ENCODE measurements around the gene FHAD1. TPM values are rescaled to one million over a fixed set of nuclear protein-coding genes. Genes with fewer than 3 reads are reported as not detected.

FHAD1 gene
- total and polyA plus RNA-seq, 4 donors, result under 0.01 to 0.13 (median 0.05) TPM; not detected in 1

DNA sequence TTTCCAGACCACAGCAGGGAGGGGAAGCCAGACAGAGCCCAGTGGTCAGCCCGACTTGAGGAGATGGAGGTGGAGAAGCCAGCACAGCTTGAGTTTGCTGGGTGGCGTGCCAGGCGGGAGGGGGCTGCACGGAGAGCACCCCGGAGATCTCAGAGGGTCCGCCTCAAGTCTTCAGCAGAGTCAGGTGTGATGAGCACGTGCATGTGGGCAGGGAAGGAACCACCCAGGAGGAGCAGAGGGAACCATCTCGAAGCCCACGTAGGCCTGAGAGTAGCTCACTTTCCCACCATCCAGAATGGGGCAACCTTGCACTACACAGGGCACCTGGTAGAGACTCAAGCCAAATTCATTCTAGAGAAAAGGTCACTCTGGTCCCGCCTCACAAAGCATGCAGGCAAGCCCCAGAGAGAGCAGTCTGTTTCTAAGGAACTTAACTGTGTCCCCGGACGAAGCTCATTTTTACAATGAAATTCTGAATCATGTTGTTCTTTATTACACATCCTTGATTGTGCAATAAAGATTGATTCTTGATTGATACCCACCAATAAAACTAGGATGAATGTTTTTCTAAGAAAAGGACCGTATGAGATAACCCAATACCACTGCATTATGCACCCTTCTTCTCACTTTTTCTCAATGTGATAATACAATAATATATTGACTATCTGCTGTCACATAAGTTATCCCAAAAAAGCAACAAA, 64.2 kb downstream of the FHAD1 start:
- no peak overlapping the region for H3K27ac ChIP-seq (ENCODE audit: low read depth in 1 of 2, low read length in 2 of 2)
- H3K9me3 ChIP-seq (ENCODE audit: control insufficient read depth in 4 of 4, low read length in 3 of 4), result peaks cover 0 to 2% (median 0%) of the 10 kb centered on the region in 4 donors
- TF ChIP-seq, protein P1, sequence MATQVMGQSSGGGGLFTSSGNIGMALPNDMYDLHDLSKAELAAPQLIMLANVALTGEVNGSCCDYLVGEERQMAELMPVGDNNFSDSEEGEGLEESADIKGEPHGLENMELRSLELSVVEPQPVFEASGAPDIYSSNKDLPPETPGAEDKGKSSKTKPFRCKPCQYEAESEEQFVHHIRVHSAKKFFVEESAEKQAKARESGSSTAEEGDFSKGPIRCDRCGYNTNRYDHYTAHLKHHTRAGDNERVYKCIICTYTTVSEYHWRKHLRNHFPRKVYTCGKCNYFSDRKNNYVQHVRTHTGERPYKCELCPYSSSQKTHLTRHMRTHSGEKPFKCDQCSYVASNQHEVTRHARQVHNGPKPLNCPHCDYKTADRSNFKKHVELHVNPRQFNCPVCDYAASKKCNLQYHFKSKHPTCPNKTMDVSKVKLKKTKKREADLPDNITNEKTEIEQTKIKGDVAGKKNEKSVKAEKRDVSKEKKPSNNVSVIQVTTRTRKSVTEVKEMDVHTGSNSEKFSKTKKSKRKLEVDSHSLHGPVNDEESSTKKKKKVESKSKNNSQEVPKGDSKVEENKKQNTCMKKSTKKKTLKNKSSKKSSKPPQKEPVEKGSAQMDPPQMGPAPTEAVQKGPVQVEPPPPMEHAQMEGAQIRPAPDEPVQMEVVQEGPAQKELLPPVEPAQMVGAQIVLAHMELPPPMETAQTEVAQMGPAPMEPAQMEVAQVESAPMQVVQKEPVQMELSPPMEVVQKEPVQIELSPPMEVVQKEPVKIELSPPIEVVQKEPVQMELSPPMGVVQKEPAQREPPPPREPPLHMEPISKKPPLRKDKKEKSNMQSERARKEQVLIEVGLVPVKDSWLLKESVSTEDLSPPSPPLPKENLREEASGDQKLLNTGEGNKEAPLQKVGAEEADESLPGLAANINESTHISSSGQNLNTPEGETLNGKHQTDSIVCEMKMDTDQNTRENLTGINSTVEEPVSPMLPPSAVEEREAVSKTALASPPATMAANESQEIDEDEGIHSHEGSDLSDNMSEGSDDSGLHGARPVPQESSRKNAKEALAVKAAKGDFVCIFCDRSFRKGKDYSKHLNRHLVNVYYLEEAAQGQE (IDR thresholded peaks at IDR 0.05), result no peak
- TF ChIP-seq JUND (IDR thresholded peaks at IDR 0.05), result no peak
- no peak for TF ChIP-seq SP1 (IDR thresholded peaks at IDR 0.05)
- TF ChIP-seq FOXA1 (IDR thresholded peaks at IDR 0.05), result no peak
- TF ChIP-seq HNF4G (IDR thresholded peaks at IDR 0.05), result no peak
- TF ChIP-seq, protein P2, sequence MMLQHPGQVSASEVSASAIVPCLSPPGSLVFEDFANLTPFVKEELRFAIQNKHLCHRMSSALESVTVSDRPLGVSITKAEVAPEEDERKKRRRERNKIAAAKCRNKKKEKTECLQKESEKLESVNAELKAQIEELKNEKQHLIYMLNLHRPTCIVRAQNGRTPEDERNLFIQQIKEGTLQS (IDR thresholded peaks at IDR 0.05), result no peak
- H3K36me3 ChIP-seq (ENCODE audit: control insufficient read depth in 4 of 4, insufficient read depth in 3 of 4, low read depth in 1 of 4, low read length in 3 of 4), result no peaks in the 10 kb centered on the region
- no peak overlapping the region for H3K9ac ChIP-seq (ENCODE audit: low read depth in 1 of 2, low read length in 2 of 2)
- 89% methylated on average over 13 of the region's 13 CpGs for WGBS
- H3K4me3 ChIP-seq (ENCODE audit: low read depth in 1 of 3, low read length in 3 of 3), result no peak overlapping the region
- H3K4me1 ChIP-seq (ENCODE audit: control insufficient read depth in 4 of 4, insufficient read depth in 4 of 4, low read length in 3 of 4), result peaks cover 4 to 12% (median 8%) of the 10 kb centered on the region in 4 donors
- no peak for DNase-seq (ENCODE audit: low spot score)
- no peaks in the 10 kb centered on the region for H3K27me3 ChIP-seq (ENCODE audit: control insufficient read depth in 4 of 4, insufficient read depth in 4 of 4, low read length in 3 of 4)

DNA sequence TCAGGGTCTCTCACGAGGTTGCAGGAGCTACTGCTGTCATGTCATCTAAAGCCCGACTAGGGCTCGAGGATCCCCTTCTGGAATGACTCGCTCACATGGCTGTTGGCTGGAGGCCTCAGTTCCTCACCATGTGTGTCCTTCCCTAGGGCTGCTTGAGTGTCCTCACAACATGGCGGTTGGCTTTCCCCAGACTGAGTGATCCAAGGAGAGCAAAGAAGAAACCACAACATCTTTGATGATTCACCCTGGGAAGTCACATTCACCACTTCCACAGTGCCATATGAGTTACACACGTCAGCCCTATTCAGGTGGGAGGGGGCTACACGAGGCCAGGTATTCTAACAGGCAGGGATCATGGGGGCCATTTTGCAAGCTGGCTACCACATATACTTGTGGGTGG, 64.9 kb downstream of the FHAD1 start:
- Histone ChIP-seq H3K4me3 (ENCODE audit: low read depth in 1 of 3, low read length in 3 of 3) (no peak overlapping the region), H3K9ac (ENCODE audit: low read depth in 1 of 2, low read length in 2 of 2) (no peak overlapping the region), H3K36me3 (ENCODE audit: control insufficient read depth in 4 of 4, insufficient read depth in 3 of 4, low read depth in 1 of 4, low read length in 3 of 4) (no peaks in the 10 kb centered on the region), H3K27ac (ENCODE audit: low read depth in 1 of 2, low read length in 2 of 2) (no peak overlapping the region), H3K27me3 (ENCODE audit: control insufficient read depth in 4 of 4, insufficient read depth in 4 of 4, low read length in 3 of 4) (no peaks in the 10 kb centered on the region), H3K4me1 (ENCODE audit: control insufficient read depth in 4 of 4, insufficient read depth in 4 of 4, low read length in 3 of 4) (peaks cover 4 to 12% (median 8%) of the 10 kb centered on the region in 4 donors), H3K9me3 (ENCODE audit: control insufficient read depth in 4 of 4, low read length in 3 of 4) (peaks cover 0 to 2% (median 0%) of the 10 kb centered on the region in 4 donors)
- no peak for TF ChIP-seq JUND (IDR thresholded peaks at IDR 0.05)
- TF ChIP-seq EGR1 (IDR thresholded peaks at IDR 0.05; ENCODE audit: low read depth in 2 of 2), result no peak
- TF ChIP-seq FOXA2 (IDR thresholded peaks at IDR 0.05), result no peak
- no peak for TF ChIP-seq HNF4A (conservative IDR thresholded peaks at IDR 0.05)
- TF ChIP-seq YY1 (IDR thresholded peaks at IDR 0.05), result no peak
- no peak for TF ChIP-seq RXRA (IDR thresholded peaks at IDR 0.05)
- TF ChIP-seq, protein P1 (IDR thresholded peaks at IDR 0.05), result no peak
- TF ChIP-seq HNF4G (IDR thresholded peaks at IDR 0.05), result no peak
- TF ChIP-seq, protein P3, sequence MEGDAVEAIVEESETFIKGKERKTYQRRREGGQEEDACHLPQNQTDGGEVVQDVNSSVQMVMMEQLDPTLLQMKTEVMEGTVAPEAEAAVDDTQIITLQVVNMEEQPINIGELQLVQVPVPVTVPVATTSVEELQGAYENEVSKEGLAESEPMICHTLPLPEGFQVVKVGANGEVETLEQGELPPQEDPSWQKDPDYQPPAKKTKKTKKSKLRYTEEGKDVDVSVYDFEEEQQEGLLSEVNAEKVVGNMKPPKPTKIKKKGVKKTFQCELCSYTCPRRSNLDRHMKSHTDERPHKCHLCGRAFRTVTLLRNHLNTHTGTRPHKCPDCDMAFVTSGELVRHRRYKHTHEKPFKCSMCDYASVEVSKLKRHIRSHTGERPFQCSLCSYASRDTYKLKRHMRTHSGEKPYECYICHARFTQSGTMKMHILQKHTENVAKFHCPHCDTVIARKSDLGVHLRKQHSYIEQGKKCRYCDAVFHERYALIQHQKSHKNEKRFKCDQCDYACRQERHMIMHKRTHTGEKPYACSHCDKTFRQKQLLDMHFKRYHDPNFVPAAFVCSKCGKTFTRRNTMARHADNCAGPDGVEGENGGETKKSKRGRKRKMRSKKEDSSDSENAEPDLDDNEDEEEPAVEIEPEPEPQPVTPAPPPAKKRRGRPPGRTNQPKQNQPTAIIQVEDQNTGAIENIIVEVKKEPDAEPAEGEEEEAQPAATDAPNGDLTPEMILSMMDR (IDR thresholded peaks at IDR 0.05; ENCODE audit: low read depth, low read length, missing input control), result no peak
- TF ChIP-seq, protein P4, sequence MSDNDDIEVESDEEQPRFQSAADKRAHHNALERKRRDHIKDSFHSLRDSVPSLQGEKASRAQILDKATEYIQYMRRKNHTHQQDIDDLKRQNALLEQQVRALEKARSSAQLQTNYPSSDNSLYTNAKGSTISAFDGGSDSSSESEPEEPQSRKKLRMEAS (IDR thresholded peaks at IDR 0.05), result no peak
- TF ChIP-seq, protein P5, sequence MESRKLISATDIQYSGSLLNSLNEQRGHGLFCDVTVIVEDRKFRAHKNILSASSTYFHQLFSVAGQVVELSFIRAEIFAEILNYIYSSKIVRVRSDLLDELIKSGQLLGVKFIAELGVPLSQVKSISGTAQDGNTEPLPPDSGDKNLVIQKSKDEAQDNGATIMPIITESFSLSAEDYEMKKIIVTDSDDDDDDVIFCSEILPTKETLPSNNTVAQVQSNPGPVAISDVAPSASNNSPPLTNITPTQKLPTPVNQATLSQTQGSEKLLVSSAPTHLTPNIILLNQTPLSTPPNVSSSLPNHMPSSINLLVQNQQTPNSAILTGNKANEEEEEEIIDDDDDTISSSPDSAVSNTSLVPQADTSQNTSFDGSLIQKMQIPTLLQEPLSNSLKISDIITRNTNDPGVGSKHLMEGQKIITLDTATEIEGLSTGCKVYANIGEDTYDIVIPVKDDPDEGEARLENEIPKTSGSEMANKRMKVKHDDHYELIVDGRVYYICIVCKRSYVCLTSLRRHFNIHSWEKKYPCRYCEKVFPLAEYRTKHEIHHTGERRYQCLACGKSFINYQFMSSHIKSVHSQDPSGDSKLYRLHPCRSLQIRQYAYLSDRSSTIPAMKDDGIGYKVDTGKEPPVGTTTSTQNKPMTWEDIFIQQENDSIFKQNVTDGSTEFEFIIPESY (IDR thresholded peaks at IDR 0.05), result no peak
- TF ChIP-seq NR2F2 (IDR thresholded peaks at IDR 0.05), result no peak
- no peak for TF ChIP-seq TAF1 (conservative IDR thresholded peaks at IDR 0.05)
- no peak for TF ChIP-seq RAD21 (IDR thresholded peaks at IDR 0.05)
- TF ChIP-seq FOXA1 (IDR thresholded peaks at IDR 0.05), result no peak
- 93% methylated on average over 7 of the region's 7 CpGs for WGBS
- no peak for DNase-seq (ENCODE audit: low spot score)

Data from liver (tissue), 9 donors.